Heart right ventricle (tissue), 16 donors: ENCODE results near the gene TMTC2. TPM values are rescaled to one million over a fixed set of nuclear protein-coding genes. Genes with fewer than 3 reads are reported as not detected.

ENCODE experiments used
- ATAC-seq, 8 donors: fragments of 200-7000 bp; cut with Tn5 transposase; one replicate each; pipeline ENCODE4 v1.9.1; 2020; ENCODE audit warnings: mild to moderate bottlenecking in 8 of 8, moderate library complexity in 8 of 8, moderate number of reproducible peaks in 1 of 8
- DNase-seq, 2 donors: peaks; one replicate each; pipeline ENCODE4 v3.0.0-alpha.2; 2020
- H3K27ac ChIP-seq, 10 donors: fragments of 200-600 bp; sonication (generic) in 2 of 10; one replicate each; pipeline versions ENCODE4 v1.5.0 to v1.8.0; 2020 to 2022; ENCODE audit warnings: mild to moderate bottlenecking in 3 of 10
- H3K27me3 ChIP-seq, 7 donors: fragments of 200-600 bp; one replicate each; pipeline ENCODE4 v1.8.0; 2021 to 2022; ENCODE audit warnings: mild to moderate bottlenecking in 2 of 7
- H3K36me3 ChIP-seq, 9 donors: fragments of 200-600 bp; sonication (generic) in 1 of 9; one replicate each; pipeline versions ENCODE4 v1.5.0 to v1.8.0; 2020 to 2022; ENCODE audit warnings: mild to moderate bottlenecking in 2 of 9
- H3K4me1 ChIP-seq, 9 donors: fragments of 200-600 bp; sonication (generic) in 1 of 9; one replicate each; pipeline versions ENCODE4 v1.5.0 to v1.8.0; 2020 to 2022; ENCODE audit warnings: mild to moderate bottlenecking in 4 of 9
- H3K4me3 ChIP-seq, 10 donors: fragments of 200-600 bp; sonication (generic) in 2 of 10; one replicate each; pipeline versions ENCODE4 v1.5.0 to v1.8.0; 2020 to 2022; ENCODE audit warnings: mild to moderate bottlenecking in 7 of 10, moderate library complexity in 2 of 10
- H3K9me3 ChIP-seq, 11 donors: fragments of 200-600 bp in 10 of 11; sonication (generic) in 2 of 11; one replicate each; pipeline versions ENCODE4 v1.5.0 to v1.8.0; 2013 to 2022; ENCODE audit warnings: mild to moderate bottlenecking in 2 of 11, control low read depth in 1 of 11, moderate library complexity in 1 of 11
- WGBS, 2 donors: extraction: QIAGEN DNeasy Blood & Tissue Kit; methylation state at CpG; one replicate each; pipeline ENCODE4 v1.1.7; 2013; ENCODE audit warnings: inconsistent platforms in 1 of 2; 5-methylcytosine and 5-hydroxymethylcytosine counted together
- intact Hi-C, 10 donors: fragments of 100-400 bp; cut with DNase I; formaldehyde crosslinking; loops; one replicate each; pipeline versions ENCODE4 v1.11.1 to v1.14.2; 2022
- polyA plus RNA-seq, 2 donors: library from polyadenylated mRNA; stranded (reverse); fragments of 200-250 nt; gene quantifications; one replicate each; pipeline ENCODE4 v1.2.3, GENCODE V29; 2013
- total RNA-seq, 10 donors: library from RNA; stranded (reverse); fragmentation: NEBNext Ultra II Directional in 3 of 10; extraction: Animal tissue kit (Norgen Biotek cat#: 25700) in 3 of 10; gene quantifications; one replicate each; pipeline versions ENCODE4 v1.2.1 to v1.2.4, GENCODE V29; 2021 to 2023
- TF ChIP-seq, protein P1 (sequence below), 9 donors: fragments of 200-600 bp; sonication (generic) in 2 of 9; IDR thresholded peaks; one replicate each; pipeline versions ENCODE4 v1.5.0 to v1.8.0; 2021 to 2022; ENCODE audit warnings: antibody characterized with exemption in 9 of 9, mild to moderate bottlenecking in 5 of 9, moderate library complexity in 1 of 9
- donor health status: Arrhythmogenic right ventricular cardiomyopathy.
- donor health status: ischemic (EF 13 %, LVEDD 7.1; RV severe dilation, severe dysfunction).
- donor health status: healthy with polysubstance abuse.
- donor health status: DM: no; HTN: yes; CAD: no.
- donor health status: DM: no; HTN: no; CAD: no.
- donor health status: ischemic (EF 25% LVEDD 6.9; RV normal size, moderate dysfunction).
- donor health status: ischemic (EF 25% LVEDD 5.7; RV mildly dilated, moderate dysfunction).
- donor health status: healthy.
- donor health status: DM: yes; HTN: yes; CAD: no.
- donor health status: Ischemic cardiomyopathy.
- donor health status: ischemic (EF 35%, LVEDD 5.7; RV mildly dilated, moderate dysfunction).
- donor health status: nonischemic (EF 11% LVEDD 7.7; RV severe dilation, severe dysfunction).
- donor health status: DM: yes; HTN: yes; CAD: no.
- donor health status: PGD.
- donor health status: ischemic (EF 29% LVEDD 5.4; RV normal size, mild dysfunction).
- donor health status: nonischemic (EF 23%, LVEDD 6.1; RV moderate dilation, normal function).

The TMTC2 gene
- total and polyA plus RNA-seq, 12 donors, result 1.6 to 4.4 (median 2.6) TPM

DNA sequence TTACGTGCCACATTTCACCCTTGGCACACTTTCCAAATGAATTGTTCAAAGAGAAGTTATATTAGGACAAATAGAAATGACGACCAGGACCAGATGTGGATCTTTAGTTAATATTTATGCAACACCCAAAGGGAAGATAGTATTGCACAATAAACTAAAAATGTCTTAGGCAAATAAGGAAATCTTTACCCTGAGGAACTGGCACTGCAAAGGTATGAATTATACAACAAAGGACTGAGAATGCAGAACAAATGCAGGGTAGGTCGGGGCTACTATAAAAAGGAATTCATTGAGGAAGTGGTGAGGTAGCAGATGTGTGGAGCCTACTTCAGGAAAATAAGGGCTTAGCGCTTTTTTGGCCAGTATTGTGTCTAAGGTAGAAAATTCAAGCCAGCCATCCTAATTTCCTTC lies 3.9 kb upstream of the TMTC2 start:
- Histone ChIP-seq H3K36me3 (no peaks in the 10 kb centered on the region), H3K27ac (no peak overlapping the region), H3K4me1 (peaks cover 0 to 9% (median 3%) of the 10 kb centered on the region in 9 donors), H3K27me3 (peaks cover 0 to 4% (median 0%) of the 10 kb centered on the region in 7 donors), H3K9me3 (no peaks in the 10 kb centered on the region), H3K4me3 (no peak overlapping the region)
- ATAC-seq (no peak), DNase-seq (no peak)
- intact Hi-C loops, result loop anchor here in 7 of 10 donors (10.0 kb wide), 3 partner anchors 1142 to 1822 kb away; no protein-coding TSS in a partner anchor
- TF ChIP-seq, protein P1, sequence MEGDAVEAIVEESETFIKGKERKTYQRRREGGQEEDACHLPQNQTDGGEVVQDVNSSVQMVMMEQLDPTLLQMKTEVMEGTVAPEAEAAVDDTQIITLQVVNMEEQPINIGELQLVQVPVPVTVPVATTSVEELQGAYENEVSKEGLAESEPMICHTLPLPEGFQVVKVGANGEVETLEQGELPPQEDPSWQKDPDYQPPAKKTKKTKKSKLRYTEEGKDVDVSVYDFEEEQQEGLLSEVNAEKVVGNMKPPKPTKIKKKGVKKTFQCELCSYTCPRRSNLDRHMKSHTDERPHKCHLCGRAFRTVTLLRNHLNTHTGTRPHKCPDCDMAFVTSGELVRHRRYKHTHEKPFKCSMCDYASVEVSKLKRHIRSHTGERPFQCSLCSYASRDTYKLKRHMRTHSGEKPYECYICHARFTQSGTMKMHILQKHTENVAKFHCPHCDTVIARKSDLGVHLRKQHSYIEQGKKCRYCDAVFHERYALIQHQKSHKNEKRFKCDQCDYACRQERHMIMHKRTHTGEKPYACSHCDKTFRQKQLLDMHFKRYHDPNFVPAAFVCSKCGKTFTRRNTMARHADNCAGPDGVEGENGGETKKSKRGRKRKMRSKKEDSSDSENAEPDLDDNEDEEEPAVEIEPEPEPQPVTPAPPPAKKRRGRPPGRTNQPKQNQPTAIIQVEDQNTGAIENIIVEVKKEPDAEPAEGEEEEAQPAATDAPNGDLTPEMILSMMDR (IDR thresholded peaks at IDR 0.05), result no peak
- 50 to 63% methylated on average over 4 of the region's 4 CpGs for whole genome bisulfite sequencing, 2 donors

DNA sequence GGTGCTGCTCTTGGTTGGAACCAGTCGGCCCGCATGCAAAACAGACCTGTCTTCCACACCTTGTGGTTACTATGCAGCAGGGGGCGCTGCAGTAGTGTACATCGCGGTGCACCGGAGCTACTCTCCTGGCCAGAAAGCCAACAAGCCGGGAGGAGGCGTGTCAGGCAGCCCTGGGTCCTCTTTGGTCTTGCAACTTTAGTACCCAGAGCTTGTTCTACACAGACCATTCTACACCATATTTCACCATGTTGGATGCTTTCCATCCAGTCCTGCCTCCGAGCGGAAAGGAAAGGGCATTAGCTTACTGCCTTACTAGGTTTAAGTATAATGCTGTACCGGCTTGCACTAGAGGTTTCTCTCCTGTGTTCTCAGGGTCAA lies 927 bp upstream of the TMTC2 start:
- WGBS, 2 donors, result 0% methylated on average over 11 of the region's 11 CpGs
- H3K4me1 ChIP-seq, result peaks cover 0 to 15% (median 9%) of the 10 kb centered on the region in 9 donors
- no peaks in the 10 kb centered on the region for H3K36me3 ChIP-seq
- H3K27ac ChIP-seq, result peak overlapping the region in 9 of 10 donors; percentile 78 to 96 (median 94)
- peak; percentile 92 to 93 for DNase-seq
- H3K9me3 ChIP-seq, result no peaks in the 10 kb centered on the region
- H3K4me3 ChIP-seq, result peak overlapping the region; percentile 57 to 95 (median 88)
- ATAC-seq, result peak; percentile 84 to 94 (median 89)
- intact Hi-C loops, result loop anchor here in 7 of 10 donors (5.0 to 10.0 kb wide), 5 partner anchors 572 to 1819 kb away; no protein-coding TSS in a partner anchor
- peaks cover 0 to 4% (median 0%) of the 10 kb centered on the region in 7 donors for H3K27me3 ChIP-seq
- TF ChIP-seq, protein P1 (IDR thresholded peaks at IDR 0.05), result peak; percentile 77 to 95 (median 92)

DNA sequence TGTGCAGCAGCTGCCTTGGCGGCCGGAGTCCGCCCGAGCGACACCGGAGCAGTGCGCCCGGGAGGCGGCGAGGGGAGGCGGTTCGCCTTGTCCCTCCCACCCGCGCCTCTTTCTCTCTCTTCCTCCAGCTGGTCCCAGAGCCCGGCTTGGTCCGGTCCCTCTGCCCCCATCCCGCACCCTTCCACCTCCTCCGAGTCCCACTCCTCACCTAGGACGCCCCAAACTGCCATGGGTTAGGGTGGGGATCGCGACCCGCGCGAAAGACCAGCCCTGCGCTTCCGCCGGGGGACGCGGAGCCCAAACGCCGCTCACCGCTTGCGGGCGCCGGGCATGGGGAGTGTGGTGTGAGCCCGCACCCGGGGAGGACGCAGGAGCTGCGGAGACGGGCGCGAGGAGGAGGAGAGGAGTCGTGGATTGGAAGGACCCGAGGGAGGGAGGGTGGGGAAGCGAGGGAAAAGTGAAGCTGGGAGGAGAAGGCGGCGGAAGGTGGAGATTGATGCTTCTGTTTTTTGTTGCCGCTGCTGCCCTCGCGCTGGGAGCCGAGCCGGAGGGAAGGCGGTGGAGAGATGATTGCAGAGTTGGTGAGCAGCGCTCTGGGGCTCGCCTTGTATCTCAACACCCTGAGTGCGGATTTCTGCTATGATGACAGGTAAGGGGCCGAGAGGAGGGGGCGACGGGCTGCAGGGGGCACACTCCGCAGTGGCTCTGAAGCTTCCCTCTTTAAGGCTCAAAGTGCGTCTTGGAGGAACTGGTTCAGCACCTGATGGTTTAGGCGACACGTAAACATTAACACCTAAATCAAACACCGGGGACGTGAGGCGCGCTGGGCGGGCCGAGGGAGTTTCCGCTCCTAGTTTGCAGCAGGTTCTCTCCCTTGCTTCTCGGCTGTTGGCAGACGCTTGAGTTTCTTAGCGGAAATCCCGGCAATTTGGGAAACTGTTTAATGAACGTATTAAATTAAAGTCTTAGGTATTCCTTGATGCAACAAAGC lies 610 bp downstream of the TMTC2 start:
- Histone ChIP-seq H3K27ac (peak overlapping the region; percentile 66 to 96 (median 92)), H3K9me3 (no peaks in the 10 kb centered on the region), H3K27me3 (peaks cover 0 to 4% (median 0%) of the 10 kb centered on the region in 7 donors), H3K4me3 (peak overlapping the region; percentile 57 to 95 (median 88)), H3K36me3 (peaks cover 0 to under 1% (median 0%) of the 10 kb centered on the region in 9 donors), H3K4me1 (peaks cover 0 to 15% (median 9%) of the 10 kb centered on the region in 9 donors)
- intact Hi-C loops, result loop anchor here in 7 of 10 donors (5.0 to 10.0 kb wide), 5 partner anchors 570 to 1817 kb away; no protein-coding TSS in a partner anchor
- TF ChIP-seq, protein P1 (IDR thresholded peaks at IDR 0.05), result peak in 1 of 9 donors; percentile 8
- WGBS, 2 donors, result 0 to 1% methylated on average over 68 to 75 of the region's 75 CpGs
- peak; percentile 23 to 33 for DNase-seq
- ATAC-seq, result peak; percentile 51 to 78 (median 60)

DNA sequence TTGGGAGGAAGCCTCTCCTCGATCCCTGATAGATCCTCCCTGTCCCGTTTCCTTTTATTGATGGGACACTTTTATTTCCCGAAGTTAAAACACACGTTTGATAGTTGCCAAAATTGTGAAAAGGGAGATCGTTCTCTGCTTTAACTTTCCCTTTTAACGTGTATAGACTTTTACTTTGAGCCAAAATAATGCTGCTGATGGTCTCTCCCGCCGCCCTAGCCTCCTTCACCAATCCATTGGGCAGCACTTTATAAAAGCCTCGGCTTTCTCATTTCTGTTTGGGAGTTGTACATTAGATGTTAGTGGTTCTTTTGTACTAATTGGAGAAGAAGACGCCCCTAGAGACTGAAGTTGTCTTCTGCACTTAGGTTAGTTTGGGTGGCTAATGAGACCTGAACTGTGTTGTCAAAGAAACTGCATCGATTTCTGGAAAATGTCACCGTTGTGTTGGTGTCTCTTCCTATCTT lies 1.4 kb downstream of the TMTC2 start:
- H3K36me3 ChIP-seq, result peaks cover 0 to 8% (median 0%) of the 10 kb centered on the region in 9 donors
- H3K27me3 ChIP-seq, result no peaks in the 10 kb centered on the region
- WGBS, 2 donors, result 3 to 4% methylated on average over 12 of the region's 12 CpGs
- no peak for ATAC-seq
- intact Hi-C loops, result loop anchor here in 7 of 10 donors (5.0 to 10.0 kb wide), 5 partner anchors 569 to 1817 kb away; no protein-coding TSS in a partner anchor
- no peaks in the 10 kb centered on the region for H3K9me3 ChIP-seq
- H3K27ac ChIP-seq, result peak overlapping the region in 6 of 10 donors; percentile 84 to 96 (median 95)
- no peak for DNase-seq
- TF ChIP-seq, protein P1 (IDR thresholded peaks at IDR 0.05), result peak in 1 of 9 donors; percentile 7
- peak overlapping the region; percentile 57 to 95 (median 88) for H3K4me3 ChIP-seq
- H3K4me1 ChIP-seq, result peaks cover 0 to 15% (median 9%) of the 10 kb centered on the region in 9 donors
